GM21737 (cell line): ENCODE data around the gene LRRC8B.
"Not testable (repeated sequence)": the region's sequence is repeated elsewhere in the genome, so short reads cannot be mapped to it uniquely, and the experiment has no call there.

ENCODE experiments used
- ATAC-seq: cut with Tn5 transposase; IDR thresholded peaks from one replicate; pipeline ENCODE4 v1.9.1; 2021; ENCODE audit warnings: mild to moderate bottlenecking, moderate library complexity; ENCODE audit not compliant: unreplicated experiment

LRRC8B gene

GRCh38 chr1:89578946-89579684 lies 54.5 kb downstream of the LRRC8B start:
- no peak for ATAC-seq

- no peak for ATAC-seq
Observed at GRCh38 chr1:89580036-89580435, 55.4 kb downstream of the LRRC8B start.

GRCh38 chr1:89581859-89582258 lies 57.2 kb downstream of the LRRC8B start:
- ATAC-seq, result no peak

- ATAC-seq, result no peak
Observed at GRCh38 chr1:89582571-89582970, 57.9 kb downstream of the LRRC8B start.

GRCh38 chr1:89584211-89584610 lies 59.6 kb downstream of the LRRC8B start:
- no peak for ATAC-seq

GRCh38 chr1:89584781-89585180 lies 60.2 kb downstream of the LRRC8B start:
- no peak for ATAC-seq

- no peak for ATAC-seq
Observed at GRCh38 chr1:89587729-89588161, 63.1 kb downstream of the LRRC8B start.

- no peak for ATAC-seq
Observed at GRCh38 chr1:89588480-89588879, 63.9 kb downstream of the LRRC8B start.

- ATAC-seq, result no peak
Observed at GRCh38 chr1:89589515-89589914, 64.9 kb downstream of the LRRC8B start.

GRCh38 chr1:89590341-89591080 lies 65.9 kb downstream of the LRRC8B start:
- no peak for ATAC-seq

- not testable (repeated sequence) for ATAC-seq
Observed at GRCh38 chr1:89592861-89593302, 68.3 kb downstream of the LRRC8B start.

- no peak for ATAC-seq
Observed at GRCh38 chr1:89594096-89594740, 69.6 kb downstream of the LRRC8B start.

- ATAC-seq, result no peak
Observed at GRCh38 chr1:89596698-89597097, 72.1 kb downstream of the LRRC8B start.

- ATAC-seq, result no peak
Observed at GRCh38 chr1:89598450-89599331, 74.1 kb downstream of the LRRC8B start.

GRCh38 chr1:89599332-89599630 lies 74.7 kb downstream of the LRRC8B start:
- no peak for ATAC-seq

GRCh38 chr1:89600451-89601224 lies 76.0 kb downstream of the LRRC8B start:
- no peak for ATAC-seq

GRCh38 chr1:89602871-89603404 lies 78.3 kb downstream of the LRRC8B start:
- ATAC-seq, result no peak

- ATAC-seq, result no peak
Observed at GRCh38 chr1:89603651-89604413, 79.2 kb downstream of the LRRC8B start.

- no peak for ATAC-seq
Observed at GRCh38 chr1:89604414-89604735, 79.7 kb downstream of the LRRC8B start.
